Measurements from ENCODE around the gene IGSF3.

DNA sequence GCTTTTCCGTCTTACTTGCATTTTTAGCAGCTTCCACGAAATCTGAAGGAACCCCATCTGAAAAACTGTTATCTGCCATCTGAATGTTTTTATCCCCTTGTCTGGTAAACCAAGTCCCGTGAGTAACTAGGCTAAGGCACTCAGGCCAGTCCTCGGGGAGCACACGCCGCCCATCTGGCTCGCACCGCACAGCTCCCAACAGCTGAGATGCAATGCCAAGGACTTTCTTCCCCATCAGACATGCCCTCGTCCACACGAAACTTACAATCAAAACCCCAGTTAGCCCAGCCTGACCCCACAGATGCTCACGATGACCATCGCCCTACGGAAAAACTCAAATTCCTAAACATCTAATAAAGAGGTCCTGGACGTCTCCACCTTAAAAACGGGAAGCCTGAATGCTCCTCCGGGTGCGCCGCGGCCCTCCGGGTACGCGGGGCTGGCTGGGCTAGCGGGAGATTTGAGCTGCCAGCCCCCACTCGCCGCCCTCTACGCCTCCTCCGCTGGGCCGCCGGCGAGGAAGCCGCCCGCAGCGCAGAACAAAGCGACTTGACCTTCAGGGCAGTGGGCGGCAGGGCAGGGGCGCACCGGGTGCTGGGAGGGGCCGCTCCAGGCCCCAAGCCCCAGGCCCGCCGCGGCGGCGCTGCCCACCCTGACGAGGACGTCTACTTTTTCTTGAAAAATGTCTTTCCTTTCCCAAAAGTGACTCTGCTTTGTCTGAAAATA is 133.4 kb downstream of the IGSF3 start:
- no peak for TF ChIP-seq POLR2AphosphoS2 (IDR thresholded peaks at IDR 0.05; ENCODE audit: low read depth, low read length)
- no peak for TF ChIP-seq TSC22D2 (CRISPR knock-in tag; IDR thresholded peaks at IDR 0.05; ENCODE audit: borderline replicate concordance)
- TF ChIP-seq, protein P1, sequence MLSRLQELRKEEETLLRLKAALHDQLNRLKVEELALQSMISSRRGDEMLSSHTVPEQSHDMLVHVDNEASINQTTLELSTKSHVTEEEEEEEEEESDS (CRISPR knock-in tag; IDR thresholded peaks at IDR 0.05; ENCODE audit: borderline replicate concordance), result no peak
- no peak for TF ChIP-seq FOXM1 (CRISPR knock-in tag; IDR thresholded peaks at IDR 0.05)
- TF ChIP-seq, protein P2, sequence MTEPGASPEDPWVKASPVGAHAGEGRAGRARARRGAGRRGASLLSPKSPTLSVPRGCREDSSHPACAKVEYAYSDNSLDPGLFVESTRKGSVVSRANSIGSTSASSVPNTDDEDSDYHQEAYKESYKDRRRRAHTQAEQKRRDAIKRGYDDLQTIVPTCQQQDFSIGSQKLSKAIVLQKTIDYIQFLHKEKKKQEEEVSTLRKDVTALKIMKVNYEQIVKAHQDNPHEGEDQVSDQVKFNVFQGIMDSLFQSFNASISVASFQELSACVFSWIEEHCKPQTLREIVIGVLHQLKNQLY (CRISPR knock-in tag; IDR thresholded peaks at IDR 0.05), result no peak
- no peak for TF ChIP-seq KAT8 (CRISPR knock-in tag; IDR thresholded peaks at IDR 0.05)
- TF ChIP-seq FOXO1 (CRISPR knock-in tag; IDR thresholded peaks at IDR 0.05), result no peak
- TF ChIP-seq, protein P3, sequence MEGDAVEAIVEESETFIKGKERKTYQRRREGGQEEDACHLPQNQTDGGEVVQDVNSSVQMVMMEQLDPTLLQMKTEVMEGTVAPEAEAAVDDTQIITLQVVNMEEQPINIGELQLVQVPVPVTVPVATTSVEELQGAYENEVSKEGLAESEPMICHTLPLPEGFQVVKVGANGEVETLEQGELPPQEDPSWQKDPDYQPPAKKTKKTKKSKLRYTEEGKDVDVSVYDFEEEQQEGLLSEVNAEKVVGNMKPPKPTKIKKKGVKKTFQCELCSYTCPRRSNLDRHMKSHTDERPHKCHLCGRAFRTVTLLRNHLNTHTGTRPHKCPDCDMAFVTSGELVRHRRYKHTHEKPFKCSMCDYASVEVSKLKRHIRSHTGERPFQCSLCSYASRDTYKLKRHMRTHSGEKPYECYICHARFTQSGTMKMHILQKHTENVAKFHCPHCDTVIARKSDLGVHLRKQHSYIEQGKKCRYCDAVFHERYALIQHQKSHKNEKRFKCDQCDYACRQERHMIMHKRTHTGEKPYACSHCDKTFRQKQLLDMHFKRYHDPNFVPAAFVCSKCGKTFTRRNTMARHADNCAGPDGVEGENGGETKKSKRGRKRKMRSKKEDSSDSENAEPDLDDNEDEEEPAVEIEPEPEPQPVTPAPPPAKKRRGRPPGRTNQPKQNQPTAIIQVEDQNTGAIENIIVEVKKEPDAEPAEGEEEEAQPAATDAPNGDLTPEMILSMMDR (CRISPR knock-in tag; IDR thresholded peaks at IDR 0.05), result no peak
- no peak for TF ChIP-seq SUZ12 (IDR thresholded peaks at IDR 0.05; ENCODE audit: low read depth, low read length)
- TF ChIP-seq BHLHE40 (IDR thresholded peaks at IDR 0.05; ENCODE audit: low read length), result no peak
- no peak for TF ChIP-seq KDM4B (CRISPR knock-in tag; IDR thresholded peaks at IDR 0.05)
- no peak for TF ChIP-seq GABPB1 (CRISPR knock-in tag; IDR thresholded peaks at IDR 0.05)
- no peak for TF ChIP-seq POLR2AphosphoS5 (IDR thresholded peaks at IDR 0.05; ENCODE audit: low read depth, low read length)
- TF ChIP-seq NR2F1 (CRISPR knock-in tag; IDR thresholded peaks at IDR 0.05), result no peak
